K562 (cell line): ENCODE results near the gene KRT26. TPM values are rescaled to one million over a fixed set of nuclear protein-coding genes. Genes with fewer than 3 reads are reported as not detected.

Experiments used
- ATAC-seq: fragments of 200-7000 bp; cut with Tn5 transposase; 3 replicates; pipeline ENCODE4 v1.9.1; 2020; ENCODE audit warnings: moderate library complexity
- BruUV-seq: library from RNA; stranded (reverse); fragments of 400-500 nt; replicated peaks from 2 replicates; lab custom pipeline; 2021; lab: Mats Ljungman, UMichigan
- CTCF ChIA-PET: fragments of 300-600 bp; formaldehyde crosslinking; extraction: SDS; loops from one replicate; lab custom pipeline; 2021; ENCODE audit warnings: low intra/inter-chr PET ratio; lab: Yijun Ruan, JAX
- POLR2A ChIA-PET: fragments of 300-600, 350-650 bp; sonication (Branson Sonifier 250); formaldehyde crosslinking; extraction: SDS; loops from one replicate; lab custom pipeline; 2021; ENCODE audit warnings: antibody characterized with exemption, inconsistent platforms; lab: Yijun Ruan, JAX
- DNase-seq, 4 experiments: peaks; one replicate each; pipeline versions ENCODE4 v3.0.0 to v3.0.0-alpha.2; 2011 to 2018; ENCODE audit warnings: low spot score in 3 of 4, mixed read lengths in 3 of 4; ENCODE audit errors: extremely low read depth in 1 of 4
- FAIRE-seq: peaks from 2 replicates; lab custom pipeline; 2011; peaks lifted over from hg19 to GRCh38; lab: Jason Lieb, UNC
- H2AFZ ChIP-seq: 2 replicates; pipeline ENCODE4 v1.6.0; 2011; ENCODE audit warnings: low read depth, low read length, control low read depth, inconsistent platforms
- H3K27ac ChIP-seq: fragments of 200-600 bp; 3 replicates; pipeline ENCODE4 v1.8.0; 2011; ENCODE audit warnings: low read depth, mild to moderate bottlenecking, control low read depth, inconsistent platforms, low read length, moderate library complexity, mixed read lengths; ENCODE audit errors: extremely low read depth
- H3K27me3 ChIP-seq, 2 experiments: fragments of 300-600 bp in 1 of 2; 2 replicates in 1 of 2; 3 replicates in 1 of 2; pipeline versions ENCODE4 v1.6.0 to v1.8.0; 2011; ENCODE audit warnings: inconsistent platforms in 2 of 2, low read length in 2 of 2, mild to moderate bottlenecking in 1 of 2, mixed read lengths in 1 of 2, moderate library complexity in 1 of 2; ENCODE audit not compliant: control insufficient read depth in 2 of 2, insufficient read depth in 2 of 2
- H3K36me3 ChIP-seq: fragments of 300-600 bp; 3 replicates; pipeline ENCODE4 v1.8.0; 2011; ENCODE audit warnings: mild to moderate bottlenecking, low read length, inconsistent platforms; ENCODE audit not compliant: control insufficient read depth, insufficient read depth
- H3K4me1 ChIP-seq, 2 experiments: fragments of 200-600 bp in 1 of 2; replicated peaks in 1 of 2; 2 replicates in 1 of 2; 3 replicates in 1 of 2; pipeline versions ENCODE4 v1.5.1 to v1.8.0; 2011; ENCODE audit warnings: inconsistent platforms in 2 of 2, low read length in 2 of 2, mild to moderate bottlenecking in 1 of 2, mixed read lengths in 1 of 2, moderate library complexity in 1 of 2; ENCODE audit not compliant: control insufficient read depth in 2 of 2, insufficient read depth in 2 of 2
- H3K4me2 ChIP-seq: 2 replicates; pipeline ENCODE4 v1.6.1; 2011; ENCODE audit warnings: low read length, control low read depth, inconsistent platforms, mixed read lengths; ENCODE audit not compliant: insufficient read depth
- H3K4me3 ChIP-seq: fragments of 200-600 bp; sonication (generic), shearing (Covaris generic); 2 replicates; pipeline ENCODE4 v1.5.1; 2016; ENCODE audit warnings: control low read depth, inconsistent platforms
- H3K79me2 ChIP-seq: fragments of 200-600 bp; 3 replicates; pipeline ENCODE4 v1.8.0; 2011; ENCODE audit warnings: low read length, inconsistent platforms; ENCODE audit not compliant: control insufficient read depth, insufficient read depth
- H3K9ac ChIP-seq, 2 experiments: 2 replicates each; pipeline versions ENCODE4 v1.6.0 to v1.6.1; 2011; ENCODE audit warnings: low read depth in 2 of 2, low read length in 2 of 2, control low read depth in 1 of 2, inconsistent platforms in 1 of 2, mild to moderate bottlenecking in 1 of 2, mixed read lengths in 1 of 2; ENCODE audit not compliant: insufficient read depth in 1 of 2
- H3K9me1 ChIP-seq: one replicate; pipeline ENCODE4 v1.6.0; 2011; ENCODE audit warnings: inconsistent platforms, mild to moderate bottlenecking, low read length, moderate library complexity; ENCODE audit not compliant: control insufficient read depth, insufficient read depth
- H3K9me3 ChIP-seq: replicated peaks from 2 replicates; pipeline ENCODE4 v1.5.1; 2011; ENCODE audit warnings: low read depth, low read length, inconsistent platforms; ENCODE audit not compliant: control insufficient read depth, insufficient read depth
- H4K20me1 ChIP-seq: replicated peaks from 2 replicates; pipeline ENCODE4 v1.6.1; 2011; ENCODE audit warnings: low read length, inconsistent platforms, mixed read lengths; ENCODE audit not compliant: control insufficient read depth, insufficient read depth
- MYNN ChIP-seq, 2 experiments: sonication (generic); formaldehyde crosslinking in 1 of 2; IDR thresholded peaks; 2 replicates each; pipeline versions ENCODE4 v1.5.0 to v1.6.1; 2016 to 2020; ENCODE audit warnings: antibody characterized with exemption in 1 of 2, missing genetic modification reagents in 1 of 2
- ZHX1 ChIP-seq: fragments of 150-350 bp; conservative IDR thresholded peaks from 2 replicates; pipeline ENCODE4 v1.6.1; 2014; ENCODE audit warnings: low read length
- ZNF165 ChIP-seq: fragments of 250-450 bp; sonication (Bioruptor Pico); IDR thresholded peaks from 2 replicates; pipeline ENCODE4 v1.4.0; 2020; ENCODE audit warnings: borderline replicate concordance
- WGBS: fragments of 100-300 bp; shearing (Covaris generic); methylation state at CpG from one replicate; pipeline ENCODE4 v1.1.6; 2016; ENCODE audit warnings: low coverage, mixed read lengths; ENCODE audit not compliant: insufficient coverage; ENCODE audit errors: missing lambda C conversion rate; 5-methylcytosine and 5-hydroxymethylcytosine counted together
- in situ Hi-C: fragments of 300-500 bp; cut with MboI; formaldehyde crosslinking; loops from 4 replicates; pipeline ENCODE4 v1.15.0; 2018; ENCODE audit warnings: inconsistent platforms, mixed read lengths
- intact Hi-C: fragments of 100-400 bp; cut with micrococcal nuclease; formaldehyde crosslinking; loops from 2 replicates; pipeline ENCODE4 v1.14.2; 2022
- polyA plus RNA-seq, 8 experiments: library from polyadenylated mRNA; depleted of rRNA in 4 of 8; stranded (reverse) in 5 of 8; unstranded in 3 of 8; fragments of >200 nt; fragmentation: Nextera tagmentation in 2 of 8; fragmentation: Illumina TruSeq in 1 of 8; extraction: Ambion mirVana in 2 of 8; extraction: Trizol in 1 of 8; gene quantifications; 2 replicates each; pipeline versions ENCODE4 v1.2.1 to v1.2.3, GENCODE V29; 2011 to 2014; ENCODE audit warnings: inconsistent platforms in 1 of 8, missing spikeins in 1 of 8
- total RNA-seq, 7 experiments: library from RNA; depleted of rRNA in 6 of 7; stranded (reverse); fragments of >200 nt in 6 of 7; fragmentation: Illumina TruSeq in 2 of 7; extraction: Trizol in 2 of 7; gene quantifications; 2 replicates each; pipeline versions ENCODE4 v1.2.1 to v1.2.3, GENCODE V29; 2011 to 2021; ENCODE audit warnings: low replicate concordance in 1 of 7

Gene KRT26
- total and polyA plus RNA-seq, 9 of the 15 experiments (the other 6 are each of a cell fraction or from before 2014, with no cell fraction given), result not detected

- H3K27me3 ChIP-seq, result peaks cover 6 to 10% of the 10 kb centered on the region in 2 experiments; a peak in 3 of 5 replicates
- H2AFZ ChIP-seq, result no peak overlapping the region
- 5% methylated on average over 2 of the region's 2 CpGs for WGBS
- H3K9me3 ChIP-seq, result no peaks in the 10 kb centered on the region
- no peak overlapping the region for H3K4me2 ChIP-seq
- intact Hi-C loops (no loop called here), in situ Hi-C loops (no loop called here)
- no TSS peak for BruUV-seq
- H3K9ac ChIP-seq, result no peak overlapping the region
- TF ChIP-seq ZHX1 (no peak), MYNN (IDR thresholded peaks at IDR 0.05) (peak; percentile 29; the same call in 1 of the 2 replicates), MYNN (CRISPR knock-in tag; IDR thresholded peaks at IDR 0.05) (no peak)
- H4K20me1 ChIP-seq, result no peaks in the 10 kb centered on the region
- FAIRE-seq (no peak), ATAC-seq (no peak), DNase-seq (no peak)
- no peaks in the 10 kb centered on the region for H3K36me3 ChIP-seq
- POLR2A ChIA-PET, result no interaction called here
- no peaks in the 10 kb centered on the region for H3K9me1 ChIP-seq
- no peaks in the 10 kb centered on the region for H3K4me1 ChIP-seq
- CTCF ChIA-PET, result no interaction called here
- H3K4me3 ChIP-seq, result no peak overlapping the region
- H3K27ac ChIP-seq, result no peak overlapping the region
- H3K79me2 ChIP-seq, result no peaks in the 10 kb centered on the region
Measured at GRCh38 chr17:40720899-40721298, 51.1 kb downstream of the KRT26 start.

- peaks cover 10 to 12% of the 10 kb centered on the region in 2 experiments; a peak in 4 of 5 replicates for H3K27me3 ChIP-seq
- H4K20me1 ChIP-seq, result no peaks in the 10 kb centered on the region
- no peaks in the 10 kb centered on the region for H3K9me1 ChIP-seq
- BruUV-seq, result no TSS peak
- H3K4me3 ChIP-seq, result no peak overlapping the region
- ChIA-PET CTCF (no interaction called here), POLR2A (no interaction called here)
- no peak for TF ChIP-seq ZNF165 (CRISPR knock-in tag)
- intact Hi-C loops (no loop called here), in situ Hi-C loops (no loop called here)
- H3K36me3 ChIP-seq, result no peaks in the 10 kb centered on the region
- no peaks in the 10 kb centered on the region for H3K79me2 ChIP-seq
- no peak overlapping the region for H3K27ac ChIP-seq
- H3K9ac ChIP-seq, result no peak overlapping the region
- DNase-seq (no peak), FAIRE-seq (no peak), ATAC-seq (no peak)
- H3K4me2 ChIP-seq, result no peak overlapping the region
- under 1% methylated on average over 8 of the region's 8 CpGs for WGBS
- H3K9me3 ChIP-seq, result no peaks in the 10 kb centered on the region
- no peaks in the 10 kb centered on the region for H3K4me1 ChIP-seq
- H2AFZ ChIP-seq, result no peak overlapping the region
Measured at GRCh38 chr17:40718930-40719329, 53.1 kb downstream of the KRT26 start.
